Effector memory CD4-positive, alpha-beta T cell (primary cell): Measurements from ENCODE around the gene MAN2B2.

Experiments used
- DNase-seq, 3 donors: peaks; one replicate each; pipeline ENCODE4 v3.0.0-alpha.2; 2020
- H3K27ac ChIP-seq: 2 replicates; pipeline ENCODE4 v1.7.0; 2013; ENCODE audit warnings: mild to moderate bottlenecking, low read length, moderate library complexity; ENCODE audit not compliant: insufficient read depth, poor library complexity, severe bottlenecking
- H3K27me3 ChIP-seq: replicated peaks from 2 replicates; pipeline ENCODE4 v1.7.0; 2013; ENCODE audit warnings: mild to moderate bottlenecking, low read length; ENCODE audit not compliant: insufficient read depth, control insufficient read depth, poor library complexity, severe bottlenecking
- H3K36me3 ChIP-seq: 2 replicates; pipeline ENCODE4 v1.7.0; 2013; ENCODE audit warnings: mild to moderate bottlenecking, low read length, moderate library complexity; ENCODE audit not compliant: control insufficient read depth, insufficient read depth
- H3K4me1 ChIP-seq: 2 replicates; pipeline ENCODE4 v1.7.0; 2013; ENCODE audit warnings: low read length, mild to moderate bottlenecking; ENCODE audit not compliant: control insufficient read depth, insufficient read depth, poor library complexity, severe bottlenecking
- H3K4me3 ChIP-seq: 2 replicates; pipeline ENCODE4 v1.7.0; 2013; ENCODE audit warnings: low read length, low read depth, mild to moderate bottlenecking; ENCODE audit not compliant: insufficient read depth, poor library complexity, severe bottlenecking
- H3K9me3 ChIP-seq: 2 replicates; pipeline ENCODE4 v1.7.0; 2013; ENCODE audit warnings: mild to moderate bottlenecking, low read length, moderate library complexity; ENCODE audit not compliant: control insufficient read depth

Gene MAN2B2

GRCh38 chr4:6532658-6533057 is 42.3 kb upstream of the MAN2B2 start:
- Histone ChIP-seq H3K27me3 (no peaks in the 10 kb centered on the region), H3K4me1 (no peaks in the 10 kb centered on the region), H3K27ac (no peak overlapping the region), H3K36me3 (no peaks in the 10 kb centered on the region), H3K4me3 (no peak overlapping the region), H3K9me3 (no peaks in the 10 kb centered on the region)
- DNase-seq, result no peak

- Histone ChIP-seq H3K36me3 (no peaks in the 10 kb centered on the region), H3K27me3 (no peaks in the 10 kb centered on the region), H3K9me3 (no peaks in the 10 kb centered on the region), H3K4me3 (no peak overlapping the region), H3K27ac (no peak overlapping the region), H3K4me1 (no peaks in the 10 kb centered on the region)
- no peak for DNase-seq
These were observed 40.9 kb upstream of the MAN2B2 start for GRCh38 chr4:6534050-6534449.

- Histone ChIP-seq H3K4me1 (no peaks in the 10 kb centered on the region), H3K9me3 (no peaks in the 10 kb centered on the region), H3K27me3 (no peaks in the 10 kb centered on the region), H3K27ac (no peak overlapping the region), H3K4me3 (no peak overlapping the region), H3K36me3 (no peaks in the 10 kb centered on the region)
- DNase-seq, result no peak
These were observed 40.2 kb upstream of the MAN2B2 start for GRCh38 chr4:6534618-6535328.

GRCh38 chr4:6535329-6535692 is 39.7 kb upstream of the MAN2B2 start:
- no peak for DNase-seq
- Histone ChIP-seq H3K27me3 (no peaks in the 10 kb centered on the region), H3K9me3 (no peaks in the 10 kb centered on the region), H3K27ac (no peak overlapping the region), H3K4me3 (no peak overlapping the region), H3K36me3 (no peaks in the 10 kb centered on the region), H3K4me1 (no peaks in the 10 kb centered on the region)

GRCh38 chr4:6535706-6536105 is 39.3 kb upstream of the MAN2B2 start:
- no peaks in the 10 kb centered on the region for H3K4me1 ChIP-seq
- H3K27ac ChIP-seq, result no peak overlapping the region
- DNase-seq, result no peak
- no peak overlapping the region for H3K4me3 ChIP-seq
- no peaks in the 10 kb centered on the region for H3K9me3 ChIP-seq
- H3K27me3 ChIP-seq, result no peaks in the 10 kb centered on the region
- no peaks in the 10 kb centered on the region for H3K36me3 ChIP-seq

GRCh38 chr4:6538111-6538510 is 36.9 kb upstream of the MAN2B2 start:
- no peaks in the 10 kb centered on the region for H3K27me3 ChIP-seq
- no peaks in the 10 kb centered on the region for H3K9me3 ChIP-seq
- no peaks in the 10 kb centered on the region for H3K36me3 ChIP-seq
- no peak overlapping the region for H3K27ac ChIP-seq
- H3K4me3 ChIP-seq, result no peak overlapping the region
- no peak for DNase-seq
- no peaks in the 10 kb centered on the region for H3K4me1 ChIP-seq

GRCh38 chr4:6538575-6538974 is 36.4 kb upstream of the MAN2B2 start:
- no peak for DNase-seq
- Histone ChIP-seq H3K36me3 (no peaks in the 10 kb centered on the region), H3K27ac (no peak overlapping the region), H3K4me1 (no peaks in the 10 kb centered on the region), H3K9me3 (no peaks in the 10 kb centered on the region), H3K27me3 (no peaks in the 10 kb centered on the region), H3K4me3 (no peak overlapping the region)

- no peaks in the 10 kb centered on the region for H3K9me3 ChIP-seq
- H3K27me3 ChIP-seq, result no peaks in the 10 kb centered on the region
These were observed 35.8 kb upstream of the MAN2B2 start for GRCh38 chr4:6539009-6539764.

GRCh38 chr4:6540879-6541278 is 34.1 kb upstream of the MAN2B2 start:
- H3K4me1 ChIP-seq, result no peaks in the 10 kb centered on the region
- no peaks in the 10 kb centered on the region for H3K9me3 ChIP-seq
- H3K27ac ChIP-seq, result no peak overlapping the region
- no peak for DNase-seq
- H3K36me3 ChIP-seq, result no peaks in the 10 kb centered on the region
- no peak overlapping the region for H3K4me3 ChIP-seq
- no peaks in the 10 kb centered on the region for H3K27me3 ChIP-seq

More at GRCh38 chr4:6539009-6539764, 35.8 kb upstream of the MAN2B2 start:
- H3K27ac ChIP-seq, result no peak overlapping the region
- no peak overlapping the region for H3K4me3 ChIP-seq
- no peaks in the 10 kb centered on the region for H3K36me3 ChIP-seq
- no peaks in the 10 kb centered on the region for H3K4me1 ChIP-seq
- no peak for DNase-seq

- Histone ChIP-seq H3K4me1 (no peaks in the 10 kb centered on the region), H3K27ac (no peak overlapping the region), H3K9me3 (no peaks in the 10 kb centered on the region), H3K4me3 (no peak overlapping the region), H3K36me3 (no peaks in the 10 kb centered on the region), H3K27me3 (peaks cover 5% of the 10 kb centered on the region)
- DNase-seq, result no peak
These were observed 33.2 kb upstream of the MAN2B2 start for GRCh38 chr4:6541789-6542188.
